HG03175 (cell line): ENCODE results near the gene GOLGA6C.
"Not testable (repeated sequence)": the region's sequence is repeated elsewhere in the genome, so short reads cannot be mapped to it uniquely, and the experiment has no call there.

Experiments
- ATAC-seq: cut with Tn5 transposase; IDR thresholded peaks from one replicate; pipeline ENCODE4 v1.9.1; 2021; ENCODE audit warnings: mild to moderate bottlenecking, moderate library complexity; ENCODE audit not compliant: unreplicated experiment

GOLGA6C gene

DNA sequence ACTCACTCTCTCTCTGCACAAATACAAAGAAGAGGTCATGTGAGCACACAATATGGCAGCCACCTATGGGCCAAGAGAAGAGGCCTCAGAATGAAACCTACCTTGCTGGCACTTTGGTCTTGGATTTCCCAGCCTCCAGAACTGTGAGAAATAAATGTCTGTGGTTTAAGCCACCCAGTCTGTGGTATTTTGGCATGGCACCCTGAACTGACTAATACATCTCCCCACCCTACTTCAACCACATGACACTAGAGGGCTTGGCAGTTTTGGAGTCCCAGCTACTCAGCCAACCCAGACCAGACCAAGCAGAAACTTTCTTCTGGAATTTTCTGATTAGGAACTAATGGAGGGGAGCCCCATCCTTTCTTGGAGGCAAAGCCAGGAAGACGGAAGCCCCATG, 54.4 kb downstream of the GOLGA6C start:
- ATAC-seq: not testable (repeated sequence)

DNA sequence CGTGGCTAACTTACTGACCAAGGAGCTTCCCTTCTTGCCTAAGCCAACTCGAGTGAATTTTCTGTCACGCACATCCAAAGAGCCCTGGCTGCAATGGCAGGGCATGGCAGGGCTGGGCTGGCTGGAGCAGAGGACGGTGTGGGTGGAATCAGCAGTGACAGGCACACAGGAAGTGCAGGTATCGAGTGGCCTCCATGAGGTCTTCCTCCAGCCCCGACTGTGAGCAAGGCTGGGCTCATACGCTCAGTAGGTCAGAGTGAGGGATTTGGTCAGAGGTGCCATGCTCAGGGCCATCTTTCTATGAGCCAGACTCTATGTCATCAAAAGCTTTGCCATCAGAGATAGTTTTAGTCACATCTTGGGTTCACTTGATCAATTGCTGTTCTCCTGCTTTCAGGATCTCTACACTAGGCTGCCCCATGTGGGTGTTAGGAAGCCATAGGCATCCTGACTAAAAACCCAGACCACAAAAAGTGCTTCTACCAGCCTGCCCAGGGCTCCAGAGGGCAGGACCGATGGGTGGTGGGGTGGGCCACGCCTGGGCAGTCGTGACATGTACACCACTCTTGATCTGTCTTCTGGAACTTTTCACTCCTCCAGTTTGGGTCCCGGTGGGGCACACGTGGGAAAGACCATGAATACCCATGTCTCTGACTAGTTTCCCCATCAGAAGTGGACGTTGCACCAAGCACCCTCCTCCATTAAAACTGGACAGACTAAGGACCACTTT, 55.1 kb downstream of the GOLGA6C start:
- ATAC-seq: no peak

DNA sequence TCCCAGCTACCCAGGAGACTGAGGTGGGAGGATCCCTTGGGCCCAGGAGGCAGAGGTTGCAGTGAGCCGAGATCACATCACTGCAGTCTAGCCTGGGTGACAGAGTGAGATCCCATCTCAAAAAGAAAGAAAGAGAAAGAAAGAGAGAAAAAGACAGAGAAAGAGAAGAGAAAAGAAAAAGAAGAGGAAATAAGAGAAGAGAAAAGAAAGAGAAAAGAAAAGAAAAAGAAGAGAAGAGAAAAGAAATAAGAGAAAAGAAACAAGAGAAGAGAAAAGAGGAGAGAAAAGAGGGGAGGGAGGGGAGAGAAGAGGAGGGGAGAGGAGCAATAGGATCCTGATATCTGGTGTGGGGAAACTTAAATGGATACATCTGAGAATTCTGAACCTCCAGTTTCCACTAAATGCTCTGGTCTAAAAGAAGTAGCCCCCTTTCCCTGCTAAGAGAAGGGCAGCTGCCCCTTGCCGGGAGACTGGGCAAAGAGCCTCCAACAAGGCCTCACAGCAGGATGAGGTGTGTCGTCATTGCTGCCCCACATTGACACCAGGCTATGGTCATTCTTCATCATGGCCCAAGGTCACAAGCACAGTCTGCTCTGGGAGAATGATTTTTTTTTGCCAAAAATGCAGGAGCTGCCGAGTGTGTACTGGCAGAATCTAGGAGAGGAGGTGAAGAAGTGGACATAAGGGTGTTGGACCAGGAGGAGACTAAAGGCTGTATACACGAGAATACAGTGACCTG, 56.6 kb downstream of the GOLGA6C start:
- ATAC-seq: no peak

DNA sequence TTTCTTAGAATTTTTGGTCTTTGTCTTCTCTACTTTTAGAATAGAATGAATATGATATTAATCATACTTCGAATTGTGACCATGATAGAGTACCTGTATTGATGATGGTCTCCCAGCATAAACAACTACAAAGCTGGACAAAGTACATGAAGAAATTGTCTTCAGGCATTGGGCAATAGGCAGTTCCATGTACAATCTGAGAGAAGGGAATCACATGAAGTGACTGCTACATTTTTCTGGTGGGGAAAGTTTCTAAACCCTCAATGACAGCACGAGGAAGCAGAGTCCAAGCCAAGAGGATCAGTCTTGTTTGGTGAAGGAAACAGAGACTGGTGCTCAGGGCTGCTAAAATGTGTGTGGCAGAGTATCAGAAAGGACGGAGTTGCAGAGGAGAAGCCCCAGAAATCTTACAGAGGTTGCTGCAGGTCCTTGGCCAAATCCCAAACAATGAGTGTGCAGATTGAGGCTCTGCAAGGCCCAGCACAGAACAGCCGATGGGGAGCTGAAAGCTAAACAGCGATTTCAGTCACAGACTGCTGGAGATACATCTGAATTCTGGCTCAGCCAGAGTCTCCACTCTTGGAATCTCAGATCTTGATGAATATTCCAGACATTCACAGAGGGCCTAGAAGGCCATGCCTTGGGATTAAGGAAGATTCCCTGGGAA, 61.2 kb downstream of the GOLGA6C start:
- not testable (repeated sequence) for ATAC-seq
